ENCODE data around the gene GNAI2.
A peak's percentile ranks its signal among the peaks of the same experiment; 100 is the strongest.

Gene GNAI2

DNA sequence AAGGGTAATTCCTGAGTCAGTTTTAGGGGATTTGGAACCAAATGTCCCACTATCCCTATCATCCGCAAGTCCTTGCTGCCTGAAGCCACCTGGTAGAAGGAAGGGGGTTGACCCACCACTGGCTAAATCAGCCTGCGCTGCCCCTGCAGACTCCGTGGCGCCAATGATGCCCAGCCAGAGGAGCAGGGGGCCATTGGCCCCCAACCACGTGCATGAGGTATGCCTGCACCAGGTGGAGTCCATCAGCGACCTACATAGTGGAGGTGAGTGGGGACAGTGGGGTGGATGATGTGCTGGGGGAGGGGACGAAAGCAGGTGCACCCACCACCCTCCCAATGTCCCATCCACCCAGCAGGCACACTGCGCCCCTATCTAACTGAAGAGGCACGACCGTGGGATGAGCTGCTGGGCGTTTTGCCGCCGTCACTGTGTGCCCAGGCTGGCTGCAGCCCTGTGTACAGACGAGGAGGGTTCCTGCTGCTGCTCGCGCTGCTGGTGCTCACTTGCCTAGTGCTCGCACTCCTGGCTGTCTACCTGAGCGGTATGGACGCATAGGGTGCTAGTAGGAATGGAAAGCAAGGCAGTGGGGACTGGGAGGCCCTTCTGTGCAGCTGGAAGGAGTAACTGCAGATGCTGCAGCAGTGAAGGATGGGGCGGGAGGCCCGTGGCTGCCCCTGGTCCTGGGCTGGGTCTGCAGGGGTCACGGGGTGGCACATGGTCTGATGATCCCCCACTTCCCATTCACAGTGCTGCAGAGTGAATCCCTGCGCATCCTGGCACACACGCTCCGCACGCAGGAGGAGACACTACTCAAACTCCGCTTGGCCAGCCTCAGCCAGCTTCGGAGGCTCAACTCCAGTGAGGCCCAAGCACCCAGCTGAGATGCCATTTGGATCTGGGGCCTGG, 50.6 kb downstream of the GNAI2 start:
- DNase-seq, result no peak

- DNase-seq, result no peak
Measured at GRCh38 chr3:50287262-50287661, 51.3 kb downstream of the GNAI2 start.

DNA sequence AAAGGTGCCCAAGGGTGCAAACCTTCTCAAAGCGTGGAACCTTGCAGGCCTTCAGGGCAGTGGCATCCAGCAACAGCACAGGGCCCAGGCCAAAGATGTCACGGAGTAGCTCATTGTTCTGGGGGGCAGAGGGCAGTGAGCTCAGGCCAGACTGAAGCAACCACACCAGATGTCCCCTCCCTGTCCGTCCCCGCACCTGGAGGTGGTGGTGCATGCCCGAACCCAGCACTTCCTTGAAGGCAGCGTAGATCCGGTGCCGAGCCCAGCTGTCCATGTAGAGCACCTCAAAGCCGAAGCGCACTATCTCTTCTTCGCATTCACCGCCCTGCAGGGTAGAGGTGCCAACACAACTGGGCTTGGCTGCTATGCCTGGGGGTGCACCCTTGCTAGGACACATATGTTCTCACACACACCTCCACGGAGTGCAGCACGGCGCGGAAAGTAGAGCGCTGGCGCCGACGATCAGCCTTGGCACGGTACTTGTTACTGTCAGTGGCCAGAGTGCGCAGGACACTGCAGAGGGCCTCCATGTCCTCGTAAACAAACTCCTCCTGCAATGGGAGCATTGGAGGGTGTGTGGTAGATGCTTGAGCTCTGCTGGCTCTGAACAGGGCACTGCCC, 52.5 kb downstream of the GNAI2 start:
- DNase-seq, result no peak

DNA sequence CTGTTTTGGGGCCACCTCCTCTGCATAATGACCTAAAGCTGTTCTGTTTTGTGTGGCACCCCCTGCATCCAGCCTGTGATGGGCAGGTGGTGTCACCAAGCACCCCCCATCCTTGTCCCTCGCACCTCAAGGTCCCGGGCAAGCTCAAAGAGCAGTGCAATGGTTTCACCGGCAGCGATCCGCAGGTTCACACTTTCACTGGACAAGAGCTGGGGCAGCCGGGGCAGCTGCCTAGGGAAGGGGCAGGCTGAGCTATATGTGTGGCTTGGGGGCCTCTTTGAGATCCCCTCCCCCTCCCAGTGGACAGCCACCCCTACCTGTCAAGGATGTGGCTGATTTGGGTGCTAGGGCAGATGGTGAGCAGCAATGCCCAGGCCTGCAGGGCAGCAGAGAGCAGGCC, 53.1 kb downstream of the GNAI2 start:
- DNase-seq, result no peak

DNA sequence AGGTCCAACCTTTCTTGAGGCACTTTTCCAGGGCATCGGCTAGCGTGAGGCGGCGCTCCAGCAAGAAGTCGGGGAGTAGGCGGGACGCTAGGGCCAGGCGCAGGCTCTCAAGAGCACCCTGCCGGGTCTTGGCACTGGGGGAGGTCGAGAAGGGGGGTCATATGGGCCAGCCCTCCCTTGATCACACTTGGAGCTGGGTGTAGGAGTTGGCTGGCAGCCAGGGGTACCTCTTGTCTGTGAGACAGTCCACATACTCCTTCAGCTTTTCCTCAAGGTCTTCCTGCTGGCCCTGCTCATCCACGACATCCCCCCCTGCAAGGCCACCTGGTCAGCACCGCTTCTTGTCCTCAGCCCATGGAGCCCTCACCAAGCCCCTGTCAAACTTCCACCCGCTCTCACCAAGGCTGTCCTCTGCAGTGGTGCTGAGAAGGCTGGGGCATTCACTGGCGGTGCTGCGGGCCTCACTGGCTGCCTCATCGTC, 54.2 kb downstream of the GNAI2 start:
- no peak for DNase-seq

GRCh38 chr3:50292159-50293078, 56.4 kb downstream of the GNAI2 start, which contains the start of gene IFRD2:
TSS of gene IFRD2 (minus strand) at chr3:50292429. CDS start at chr3:50292274, 155 bp downstream.
- DNase-seq, result no peak

GRCh38 chr3:50293079-50293801, 57.2 kb downstream of the GNAI2 start:
- DNase-seq, result no peak

GRCh38 chr3:50294089-50294488, 58.1 kb downstream of the GNAI2 start:
- DNase-seq, result no peak

- DNase-seq, result no peak
Measured at GRCh38 chr3:50294492-50295403, 58.7 kb downstream of the GNAI2 start.

GRCh38 chr3:50295553-50296431, 59.8 kb downstream of the GNAI2 start:
- DNase-seq, result no peak

- DNase-seq, result no peak
Measured at GRCh38 chr3:50296721-50297383, 60.8 kb downstream of the GNAI2 start.

DNA sequence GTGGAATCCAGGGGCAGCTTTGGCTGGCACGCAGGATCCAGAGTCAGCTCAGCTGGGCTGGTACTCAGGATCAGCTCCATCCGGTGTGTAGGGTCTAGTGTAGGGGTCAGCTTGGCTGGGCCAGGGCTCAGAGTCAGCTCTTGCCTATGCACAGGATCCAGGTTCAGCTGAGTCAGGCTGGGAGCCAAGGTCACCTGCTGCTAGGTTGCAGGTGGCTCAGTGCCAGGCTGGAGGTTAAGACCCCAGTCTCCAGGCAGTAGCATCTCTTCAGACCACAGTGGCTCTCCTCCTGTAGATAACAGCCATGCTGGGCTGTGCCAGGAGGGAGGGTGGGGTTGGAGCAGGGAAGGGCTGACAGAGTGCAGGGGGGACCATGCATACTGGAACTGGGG, 61.4 kb downstream of the GNAI2 start:
- DNase-seq, result no peak

DNA sequence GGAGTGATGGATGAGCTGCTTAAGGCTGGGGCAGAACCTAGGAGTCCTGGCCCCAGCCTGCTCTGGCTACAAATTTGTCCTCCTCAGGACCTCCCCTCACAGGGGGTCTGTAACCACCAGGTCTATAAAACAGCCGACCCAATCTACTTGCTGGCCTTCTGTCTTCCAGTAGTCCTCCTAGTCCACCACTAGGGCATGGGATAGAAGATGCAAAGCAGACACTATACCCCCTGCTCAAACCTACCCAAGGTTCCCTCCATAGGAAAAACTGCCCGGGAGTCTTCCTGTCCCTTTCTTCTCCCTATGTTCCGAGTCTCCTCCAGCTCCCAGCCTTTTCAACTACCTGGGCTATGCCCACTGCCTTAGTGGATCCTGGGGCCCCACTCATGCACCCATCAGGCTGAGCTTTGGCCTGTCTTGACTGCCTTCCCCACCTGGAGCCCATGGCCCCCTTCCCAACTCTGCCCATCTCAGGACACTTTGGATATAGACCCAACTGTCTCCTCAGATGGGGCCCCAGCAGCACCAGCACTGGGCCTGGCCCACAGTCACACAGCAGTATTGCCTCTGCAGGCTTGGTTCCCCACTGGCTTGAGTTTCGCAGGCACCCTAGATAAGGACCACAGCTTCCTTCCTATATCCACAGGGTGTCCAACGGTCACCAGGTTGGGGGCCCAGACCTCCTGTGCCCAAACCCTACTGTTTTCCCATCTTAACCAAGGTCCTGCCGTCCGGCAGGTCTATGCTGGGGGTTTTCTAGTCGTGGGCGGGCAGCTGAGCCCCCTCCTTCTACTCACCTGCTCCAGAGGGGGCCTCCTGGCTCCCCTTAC, 62.1 kb downstream of the GNAI2 start:
- no peak for DNase-seq

GRCh38 chr3:50298836-50299637, 63.0 kb downstream of the GNAI2 start, which contains the start of the genes HYAL3 and NAA80:
TSS of gene HYAL3 (minus strand) at chr3:50299405. CDS start at chr3:50295602, 3,803 bp downstream.
TSS of gene NAA80 (minus strand) at chr3:50299405. CDS start at chr3:50297463, 1,942 bp downstream.
- peak; percentile 77 for DNase-seq

GRCh38 chr3:50299638-50299928, 63.6 kb downstream of the GNAI2 start:
- no peak for DNase-seq

GRCh38 chr3:50299929-50300680, 64.1 kb downstream of the GNAI2 start:
- no peak for DNase-seq

DNA sequence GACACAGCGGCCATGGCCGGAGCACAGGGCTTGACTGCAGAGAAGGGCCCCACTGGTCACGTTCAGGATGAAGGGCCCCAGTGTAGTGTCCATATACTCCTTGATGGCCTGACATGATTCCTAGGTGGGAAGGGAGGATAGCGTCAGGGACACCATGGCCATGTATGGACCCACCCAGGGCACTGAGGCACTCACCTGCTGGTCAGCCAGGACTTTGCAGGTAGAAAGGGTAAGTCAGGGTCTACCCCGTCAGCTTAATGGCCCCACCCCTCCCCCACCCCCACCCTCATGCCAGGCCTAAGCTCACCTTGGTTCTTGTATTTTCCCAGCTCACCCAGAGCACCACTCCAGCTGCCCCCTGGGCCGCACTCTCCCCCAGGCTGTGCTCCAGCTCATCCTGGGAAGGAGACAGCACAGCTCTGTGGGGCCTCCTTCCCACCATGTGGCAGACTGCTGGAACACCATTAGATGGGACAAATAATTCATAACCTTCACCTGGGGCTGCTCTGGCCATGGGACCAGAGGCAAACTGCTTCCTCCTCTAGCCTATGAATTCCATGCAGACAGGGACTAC, 64.8 kb downstream of the GNAI2 start:
- no peak for DNase-seq

All from cortex of kidney (tissue), 1 donor.